ENCODE data around the gene AHRR.

The AHRR gene

GRCh38 chr5:449151-449550 is 127.6 kb downstream of the AHRR start:
- TF ChIP-seq CTCF (conservative IDR thresholded peaks at IDR 0.05), result no peak
- H3K27ac ChIP-seq, result no peak overlapping the region

GRCh38 chr5:451587-452458 is 130.3 kb downstream of the AHRR start:
- H3K27ac ChIP-seq, result no peak overlapping the region
- no peak for TF ChIP-seq CTCF (conservative IDR thresholded peaks at IDR 0.05)

GRCh38 chr5:452978-453710 is 131.6 kb downstream of the AHRR start:
- no peak overlapping the region for H3K27ac ChIP-seq
- no peak for TF ChIP-seq CTCF (conservative IDR thresholded peaks at IDR 0.05)

- H3K27ac ChIP-seq, result no peak overlapping the region
- TF ChIP-seq CTCF (conservative IDR thresholded peaks at IDR 0.05), result no peak
These were observed 132.4 kb downstream of the AHRR start for GRCh38 chr5:453725-454481.

GRCh38 chr5:454936-455335 is 133.4 kb downstream of the AHRR start:
- H3K27ac ChIP-seq, result no peak overlapping the region
- no peak for TF ChIP-seq CTCF (conservative IDR thresholded peaks at IDR 0.05)

GRCh38 chr5:455806-456205 is 134.3 kb downstream of the AHRR start:
- no peak for TF ChIP-seq CTCF (conservative IDR thresholded peaks at IDR 0.05)
- H3K27ac ChIP-seq, result no peak overlapping the region
